ENCODE data around the gene XPO6.

GRCh38 chr16:28208824-28209223 lies 2.9 kb downstream of the XPO6 start:
- TF ChIP-seq CTCF (IDR thresholded peaks at IDR 0.05; ENCODE audit: low read depth, low read length, missing input control), result no peak
- TF ChIP-seq JUND (IDR thresholded peaks at IDR 0.05), result no peak
- TF ChIP-seq FOXA1 (IDR thresholded peaks at IDR 0.05), result no peak
- TF ChIP-seq MAX (IDR thresholded peaks at IDR 0.05), result no peak
- no peak for TF ChIP-seq EGR1 (IDR thresholded peaks at IDR 0.05; ENCODE audit: low read depth in 2 of 2)
- no peak for TF ChIP-seq TAF1 (conservative IDR thresholded peaks at IDR 0.05)
- TF ChIP-seq ZBTB33 (IDR thresholded peaks at IDR 0.05), result no peak
- TF ChIP-seq SP1 (IDR thresholded peaks at IDR 0.05), result no peak
- no peak for TF ChIP-seq GABPA (IDR thresholded peaks at IDR 0.05 in 1 of 2, conservative IDR thresholded peaks at IDR 0.05 in 1 of 2)
- TF ChIP-seq ATF3 (IDR thresholded peaks at IDR 0.05), result no peak
- no peak for TF ChIP-seq RAD21 (IDR thresholded peaks at IDR 0.05)
- TF ChIP-seq RXRA (IDR thresholded peaks at IDR 0.05), result no peak
